Keratinocyte (primary cell): ENCODE measurements around the gene CD99L2. TPM values are rescaled to one million over a fixed set of nuclear protein-coding genes. Genes with fewer than 3 reads are reported as not detected.

ENCODE experiments used
- DNase-seq: peaks from one replicate; pipeline ENCODE4 v3.0.0-alpha.2; 2011; ENCODE audit warnings: low read depth, missing footprints, low spot score
- FAIRE-seq: peaks from 2 replicates; lab custom pipeline; 2011; peaks lifted over from hg19 to GRCh38; lab: Jason Lieb, UNC
- H2AFZ ChIP-seq: 2 replicates; pipeline ENCODE4 v1.6.0; 2012; ENCODE audit warnings: low read length, control low read depth, inconsistent platforms; ENCODE audit not compliant: control insufficient read depth
- H3K27ac ChIP-seq: 2 replicates; pipeline ENCODE4 v1.5.1; 2011; ENCODE audit warnings: low read length; ENCODE audit not compliant: control insufficient read depth, insufficient read depth
- H3K27me3 ChIP-seq: 3 replicates; pipeline ENCODE4 v1.6.0; 2011; ENCODE audit warnings: low read length; ENCODE audit not compliant: control insufficient read depth, insufficient read depth; ENCODE audit errors: extremely low read depth
- H3K36me3 ChIP-seq, 2 experiments: 2 replicates in 1 of 2; 3 replicates in 1 of 2; pipeline ENCODE4 v1.5.1; 2011; ENCODE audit warnings: low read length in 2 of 2, mild to moderate bottlenecking in 1 of 2; ENCODE audit not compliant: control insufficient read depth in 2 of 2, insufficient read depth in 2 of 2; ENCODE audit errors: extremely low read depth in 1 of 2
- H3K4me1 ChIP-seq: 3 replicates; pipeline ENCODE4 v1.5.1; 2011; ENCODE audit warnings: low read length; ENCODE audit not compliant: control insufficient read depth, insufficient read depth; ENCODE audit errors: extremely low read depth
- H3K4me2 ChIP-seq: 3 replicates; pipeline ENCODE4 v1.6.0; 2011; ENCODE audit warnings: low read depth, low read length; ENCODE audit not compliant: control insufficient read depth, insufficient read depth; ENCODE audit errors: extremely low read depth
- H3K4me3 ChIP-seq, 3 experiments: fragments of 200-600 bp in 1 of 3; sonication (generic) in 1 of 3; 2 replicates in 2 of 3; 3 replicates in 1 of 3; pipeline ENCODE4 v1.5.1; 2011 to 2016; ENCODE audit warnings: low read length in 3 of 3, mild to moderate bottlenecking in 3 of 3, control low read depth in 2 of 3, inconsistent platforms in 1 of 3, low read depth in 1 of 3, mixed read lengths in 1 of 3, mixed run types in 1 of 3, moderate library complexity in 1 of 3; ENCODE audit not compliant: control insufficient read depth in 2 of 3, insufficient read depth in 2 of 3; ENCODE audit errors: extremely low read depth in 1 of 3
- H3K79me2 ChIP-seq: 2 replicates; pipeline ENCODE4 v1.6.0; 2012; ENCODE audit warnings: low read length; ENCODE audit not compliant: control insufficient read depth, insufficient read depth
- H3K9ac ChIP-seq: 3 replicates; pipeline ENCODE4 v1.6.0; 2011; ENCODE audit warnings: low read length; ENCODE audit not compliant: control insufficient read depth, insufficient read depth; ENCODE audit errors: extremely low read depth
- H3K9me1 ChIP-seq: 3 replicates; pipeline ENCODE4 v1.6.0; 2011; ENCODE audit warnings: low read length; ENCODE audit not compliant: control insufficient read depth, insufficient read depth; ENCODE audit errors: extremely low read depth
- H3K9me3 ChIP-seq: 2 replicates; pipeline ENCODE4 v1.5.1; 2012; ENCODE audit warnings: low read depth, low read length; ENCODE audit not compliant: control insufficient read depth
- H4K20me1 ChIP-seq: 3 replicates; pipeline ENCODE4 v1.6.0; 2011; ENCODE audit warnings: low read length; ENCODE audit not compliant: control insufficient read depth, insufficient read depth; ENCODE audit errors: extremely low read depth
- EZH2 ChIP-seq: IDR thresholded peaks from one replicate; pipeline ENCODE4 v1.6.1; 2012; ENCODE audit warnings: inconsistent platforms, mild to moderate bottlenecking, low read length, moderate library complexity
- dilution Hi-C: fragments of 300-500 bp; cut with MboI; formaldehyde crosslinking; loops from one replicate; pipeline ENCODE4 v1.7.0; 2020; ENCODE audit warnings: low sequenced_read_pairs; ENCODE audit not compliant: extremely low pct_ligation_motif_present
- polyA plus RNA-seq, 5 experiments: library from polyadenylated mRNA; depleted of rRNA in 3 of 5; stranded (reverse) in 3 of 5; stranded (forward) in 1 of 5; unstranded in 1 of 5; fragments of >200 nt; gene quantifications; 1 replicate in 1 of 5; 2 replicates in 3 of 5; 3 replicates in 1 of 5; pipeline versions ENCODE4 v1.2.1 to v1.2.3, GENCODE V29; 2011 to 2012; ENCODE audit warnings: missing spikeins in 2 of 5, low read depth in 1 of 5, low replicate concordance in 1 of 5
- TF ChIP-seq, protein P1 (sequence below), 3 experiments: IDR thresholded peaks in 1 of 3; conservative IDR thresholded peaks in 1 of 3; optimal IDR thresholded peaks in 1 of 3; 2 replicates in 2 of 3; 3 replicates in 1 of 3; pipeline versions ENCODE3 to v1.5.1; 2011; ENCODE audit warnings: low read length in 3 of 3, mild to moderate bottlenecking in 3 of 3, moderate library complexity in 2 of 3, control low read depth in 1 of 3, inconsistent platforms in 1 of 3; ENCODE audit not compliant: insufficient read depth in 2 of 3; ENCODE audit errors: extremely low read depth in 1 of 3

CD99L2 gene
- polyA plus RNA-seq, 1 donor (not counting 4 experiments of a cell fraction or from before 2014, with no cell fraction given) = 14.4 TPM

DNA sequence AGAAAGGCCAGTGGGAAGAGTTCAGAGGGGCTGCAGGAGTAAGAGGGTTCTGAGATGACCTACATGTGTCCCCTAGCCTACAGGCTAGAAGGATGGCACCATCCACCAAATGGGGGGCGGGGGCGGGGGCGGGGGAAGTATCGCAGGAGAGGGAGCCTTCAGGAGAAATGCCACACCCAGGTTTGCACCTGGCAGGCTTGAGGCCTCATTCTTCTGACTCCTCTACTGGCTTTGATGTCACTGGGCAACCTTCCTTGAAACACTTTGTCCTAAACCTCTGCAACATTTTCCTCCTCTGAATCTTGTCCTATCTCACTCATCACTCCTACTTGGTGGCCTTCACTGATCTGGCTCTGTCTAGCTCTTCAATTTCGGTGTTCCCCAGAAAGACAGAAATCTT, 24.0 kb downstream of the CD99L2 start:
- DNase-seq (no peak), FAIRE-seq (no peak)
- Histone ChIP-seq H3K9me3 (no peaks in the 10 kb centered on the region), H3K4me2 (no peak overlapping the region), H3K9me1 (no peaks in the 10 kb centered on the region), H3K9ac (no peak overlapping the region), H3K4me1 (peaks cover 10% of the 10 kb centered on the region), H3K79me2 (peaks cover 18% of the 10 kb centered on the region), H4K20me1 (no peaks in the 10 kb centered on the region), H3K27me3 (no peaks in the 10 kb centered on the region), H3K4me3 (no peak overlapping the region), H3K36me3 (no peaks in the 10 kb centered on the region), H2AFZ (no peak overlapping the region), H3K27ac (no peak overlapping the region)
- dilution Hi-C loops = no loop called here
- no peak for TF ChIP-seq EZH2
- TF ChIP-seq, protein P1, sequence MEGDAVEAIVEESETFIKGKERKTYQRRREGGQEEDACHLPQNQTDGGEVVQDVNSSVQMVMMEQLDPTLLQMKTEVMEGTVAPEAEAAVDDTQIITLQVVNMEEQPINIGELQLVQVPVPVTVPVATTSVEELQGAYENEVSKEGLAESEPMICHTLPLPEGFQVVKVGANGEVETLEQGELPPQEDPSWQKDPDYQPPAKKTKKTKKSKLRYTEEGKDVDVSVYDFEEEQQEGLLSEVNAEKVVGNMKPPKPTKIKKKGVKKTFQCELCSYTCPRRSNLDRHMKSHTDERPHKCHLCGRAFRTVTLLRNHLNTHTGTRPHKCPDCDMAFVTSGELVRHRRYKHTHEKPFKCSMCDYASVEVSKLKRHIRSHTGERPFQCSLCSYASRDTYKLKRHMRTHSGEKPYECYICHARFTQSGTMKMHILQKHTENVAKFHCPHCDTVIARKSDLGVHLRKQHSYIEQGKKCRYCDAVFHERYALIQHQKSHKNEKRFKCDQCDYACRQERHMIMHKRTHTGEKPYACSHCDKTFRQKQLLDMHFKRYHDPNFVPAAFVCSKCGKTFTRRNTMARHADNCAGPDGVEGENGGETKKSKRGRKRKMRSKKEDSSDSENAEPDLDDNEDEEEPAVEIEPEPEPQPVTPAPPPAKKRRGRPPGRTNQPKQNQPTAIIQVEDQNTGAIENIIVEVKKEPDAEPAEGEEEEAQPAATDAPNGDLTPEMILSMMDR (optimal IDR thresholded peaks at IDR 0.05 in 1 of 3, IDR thresholded peaks at IDR 0.05 in 1 of 3, conservative IDR thresholded peaks at IDR 0.05 in 1 of 3; ENCODE audit: extremely low read depth in 1 of 3, insufficient read depth in 2 of 3, low read length in 3 of 3) = no peak

DNA sequence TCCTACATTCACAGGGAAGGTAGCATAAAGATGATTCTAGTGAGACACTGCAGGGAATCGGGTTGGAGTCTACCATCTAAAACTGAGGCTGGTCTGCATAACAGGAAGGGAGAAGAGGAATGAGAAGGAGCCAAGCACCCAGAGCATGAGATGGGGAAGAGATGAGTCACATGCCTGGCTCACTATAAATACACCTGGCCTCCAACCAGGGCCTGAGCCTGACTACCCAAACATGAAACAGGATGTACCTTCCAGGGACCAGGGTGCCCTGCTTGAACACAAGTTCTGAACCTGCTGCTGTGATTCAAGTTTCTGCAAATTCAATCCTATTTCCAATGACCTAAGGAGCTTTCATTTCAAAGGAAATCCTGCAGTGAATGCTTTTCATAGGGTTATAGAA, 24.9 kb downstream of the CD99L2 start:
- Histone ChIP-seq H3K4me1 (peaks cover 10% of the 10 kb centered on the region), H3K9me1 (no peaks in the 10 kb centered on the region), H3K36me3 (no peaks in the 10 kb centered on the region), H3K27me3 (no peaks in the 10 kb centered on the region), H3K27ac (peak overlapping the region; percentile 41), H4K20me1 (no peaks in the 10 kb centered on the region), H3K79me2 (peaks cover 14% of the 10 kb centered on the region), H3K9me3 (no peaks in the 10 kb centered on the region), H3K4me2 (peak overlapping the region; percentile 3), H2AFZ (no peak overlapping the region), H3K4me3 (no peak overlapping the region), H3K9ac (no peak overlapping the region)
- FAIRE-seq = peak; percentile 61
- dilution Hi-C loops = no loop called here
- DNase-seq = no peak
- TF ChIP-seq, protein P1 (optimal IDR thresholded peaks at IDR 0.05 in 1 of 3, IDR thresholded peaks at IDR 0.05 in 1 of 3, conservative IDR thresholded peaks at IDR 0.05 in 1 of 3; ENCODE audit: extremely low read depth in 1 of 3, insufficient read depth in 2 of 3, low read length in 3 of 3) = no peak
- TF ChIP-seq EZH2 = no peak
